ENCODE measurements around the gene TSPYL6. TPM values are rescaled to one million over a fixed set of nuclear protein-coding genes. Genes with fewer than 3 reads are reported as not detected.

TSPYL6 gene
- total RNA-seq, 1 donor from 2014 or later: 0.06 TPM

- no peak for DNase-seq (ENCODE audit: extremely low read depth, low read depth, low spot score)
Observed at GRCh38 chr2:54259413-54260240, 3.6 kb upstream of the TSPYL6 start.

- DNase-seq (ENCODE audit: extremely low read depth, low read depth, low spot score): no peak
Observed at GRCh38 chr2:54258166-54258565, 2.1 kb upstream of the TSPYL6 start.

GRCh38 chr2:54255230-54256090 is 569 bp downstream of the TSPYL6 start:
- no peak for DNase-seq (ENCODE audit: extremely low read depth, low read depth, low spot score)

GRCh38 chr2:54254180-54254579 is 1.8 kb downstream of the TSPYL6 start:
- no peak for DNase-seq (ENCODE audit: extremely low read depth, low read depth, low spot score)

- no peak for DNase-seq (ENCODE audit: extremely low read depth, low read depth, low spot score)
Observed at GRCh38 chr2:54249629-54250028, 6.4 kb downstream of the TSPYL6 start.

GRCh38 chr2:54247115-54247514 is 8.9 kb downstream of the TSPYL6 start:
- no peak for DNase-seq (ENCODE audit: extremely low read depth, low read depth, low spot score)

- no peak for DNase-seq (ENCODE audit: extremely low read depth, low read depth, low spot score)
Observed at GRCh38 chr2:54240515-54241469, 15.2 kb downstream of the TSPYL6 start.

GRCh38 chr2:54239427-54239826 is 16.6 kb downstream of the TSPYL6 start:
- no peak for DNase-seq (ENCODE audit: extremely low read depth, low read depth, low spot score)

- DNase-seq (ENCODE audit: extremely low read depth, low read depth, low spot score): no peak
Observed at GRCh38 chr2:54237428-54237827, 18.6 kb downstream of the TSPYL6 start.

GRCh38 chr2:54233832-54234649 is 22.0 kb downstream of the TSPYL6 start:
- no peak for DNase-seq (ENCODE audit: extremely low read depth, low read depth, low spot score)

- no peak for DNase-seq (ENCODE audit: extremely low read depth, low read depth, low spot score)
Observed at GRCh38 chr2:54228945-54229344, 27.1 kb downstream of the TSPYL6 start.

- no peak for DNase-seq (ENCODE audit: extremely low read depth, low read depth, low spot score)
Observed at GRCh38 chr2:54227798-54228197, 28.2 kb downstream of the TSPYL6 start.

- no peak for DNase-seq (ENCODE audit: extremely low read depth, low read depth, low spot score)
Observed at GRCh38 chr2:54226260-54226659, 29.8 kb downstream of the TSPYL6 start.

- DNase-seq (ENCODE audit: extremely low read depth, low read depth, low spot score): no peak
Observed at GRCh38 chr2:54224997-54225396, 31.0 kb downstream of the TSPYL6 start.

- no peak for DNase-seq (ENCODE audit: extremely low read depth, low read depth, low spot score)
Observed at GRCh38 chr2:54213082-54213481, 42.9 kb downstream of the TSPYL6 start.

- DNase-seq (ENCODE audit: extremely low read depth, low read depth, low spot score): no peak
Observed at GRCh38 chr2:54212456-54212855, 43.6 kb downstream of the TSPYL6 start.

- no peak for DNase-seq (ENCODE audit: extremely low read depth, low read depth, low spot score)
Observed at GRCh38 chr2:54209379-54209778, 46.6 kb downstream of the TSPYL6 start.

- no peak for DNase-seq (ENCODE audit: extremely low read depth, low read depth, low spot score)
Observed at GRCh38 chr2:54208364-54209240, 47.4 kb downstream of the TSPYL6 start.

- DNase-seq (ENCODE audit: extremely low read depth, low read depth, low spot score): no peak
Observed at GRCh38 chr2:54207666-54208195, 48.3 kb downstream of the TSPYL6 start.

All from glomerular endothelial cell (primary cell).